ENCODE data around the gene SEMA7A.
A peak's percentile ranks its signal among the peaks of the same experiment; 100 is the strongest.
"Not testable (repeated sequence)": the region's sequence is repeated elsewhere in the genome, so short reads cannot be mapped to it uniquely, and the experiment has no call there.

SEMA7A gene

GRCh38 chr15:74373056-74373650, 60.6 kb downstream of the SEMA7A start:
- DNase-seq (ENCODE audit: low read depth, low spot score): no peak

GRCh38 chr15:74370471-74370870, 63.3 kb downstream of the SEMA7A start:
- no peak for DNase-seq (ENCODE audit: low read depth, low spot score)

- DNase-seq (ENCODE audit: low read depth, low spot score): no peak
These were observed 64.0 kb downstream of the SEMA7A start for GRCh38 chr15:74369756-74370155.

- DNase-seq (ENCODE audit: low read depth, low spot score): no peak
These were observed 64.5 kb downstream of the SEMA7A start for GRCh38 chr15:74369084-74369745.

- DNase-seq (ENCODE audit: low read depth, low spot score): no peak
These were observed 65.6 kb downstream of the SEMA7A start for GRCh38 chr15:74368121-74368520.

- no peak for DNase-seq (ENCODE audit: low read depth, low spot score)
These were observed 66.4 kb downstream of the SEMA7A start, which contains the start of gene CYP11A1 for GRCh38 chr15:74367296-74367854. Gene CYP11A1, minus strand, starts transcription at chr15:74367646. Its CDS starts 61 bp downstream, at chr15:74367585.

- DNase-seq (ENCODE audit: low read depth, low spot score): peak; percentile 74
These were observed 67.9 kb downstream of the SEMA7A start for GRCh38 chr15:74365598-74366445.

- DNase-seq (ENCODE audit: low read depth, low spot score): no peak
These were observed 68.7 kb downstream of the SEMA7A start for GRCh38 chr15:74364936-74365597.

- DNase-seq (ENCODE audit: low read depth, low spot score): no peak
These were observed 71.3 kb downstream of the SEMA7A start for GRCh38 chr15:74362482-74362881.

- DNase-seq (ENCODE audit: low read depth, low spot score): not testable (repeated sequence)
These were observed 72.9 kb downstream of the SEMA7A start for GRCh38 chr15:74360855-74361254.

- DNase-seq (ENCODE audit: low read depth, low spot score): not testable (repeated sequence)
These were observed 74.4 kb downstream of the SEMA7A start for GRCh38 chr15:74359376-74359775.

All from astrocyte of the hippocampus (primary cell).